Astrocyte (in vitro differentiated cells and primary cell): Measurements from ENCODE around the gene STUB1.

ENCODE experiments used
- CTCF ChIP-seq: IDR thresholded peaks from 2 replicates; pipeline ENCODE4 v1.5.1; 2011; ENCODE audit warnings: low read depth, mild to moderate bottlenecking, inconsistent platforms, low read length, moderate library complexity; ENCODE audit not compliant: insufficient read depth
- EZH2 ChIP-seq: IDR thresholded peaks from 2 replicates; pipeline ENCODE4 v1.6.1; 2012; ENCODE audit warnings: mild to moderate bottlenecking, low read length, inconsistent platforms; ENCODE audit not compliant: insufficient read depth

- TF ChIP-seq EZH2 = no peak
- TF ChIP-seq CTCF = no peak
Observed at GRCh38 chr16:723695-724094, 43.5 kb downstream of the STUB1 start.
